AG04449 (cell line): ENCODE measurements around the gene DDX10.

Experiments used
- CTCF ChIA-PET: fragments of 350-600 bp; formaldehyde crosslinking; extraction: SDS; loops from one replicate; lab custom pipeline; 2021; ENCODE audit warnings: antibody characterized with exemption; lab: Yijun Ruan, JAX
- POLR2A ChIA-PET: fragments of 400-600, 350-600 bp; formaldehyde crosslinking; extraction: SDS; loops from one replicate; lab custom pipeline; 2020; ENCODE audit warnings: antibody characterized with exemption, inconsistent platforms; lab: Yijun Ruan, JAX
- DNase-seq: peaks from one replicate; pipeline ENCODE4 v3.0.0-alpha.2; 2010; ENCODE audit warnings: low read depth, low spot score
- H3K4me3 ChIP-seq: 2 replicates; pipeline ENCODE4 v1.5.1; 2011; ENCODE audit warnings: low read depth, mild to moderate bottlenecking, control low read depth, low read length
- TF ChIP-seq, protein P1 (sequence below): IDR thresholded peaks from one replicate; pipeline ENCODE4 v1.5.1; 2011; ENCODE audit warnings: mild to moderate bottlenecking, moderate library complexity, low read length, control low read depth, inconsistent platforms; ENCODE audit not compliant: insufficient read depth; ENCODE audit errors: missing control alignments

Gene DDX10

DNA sequence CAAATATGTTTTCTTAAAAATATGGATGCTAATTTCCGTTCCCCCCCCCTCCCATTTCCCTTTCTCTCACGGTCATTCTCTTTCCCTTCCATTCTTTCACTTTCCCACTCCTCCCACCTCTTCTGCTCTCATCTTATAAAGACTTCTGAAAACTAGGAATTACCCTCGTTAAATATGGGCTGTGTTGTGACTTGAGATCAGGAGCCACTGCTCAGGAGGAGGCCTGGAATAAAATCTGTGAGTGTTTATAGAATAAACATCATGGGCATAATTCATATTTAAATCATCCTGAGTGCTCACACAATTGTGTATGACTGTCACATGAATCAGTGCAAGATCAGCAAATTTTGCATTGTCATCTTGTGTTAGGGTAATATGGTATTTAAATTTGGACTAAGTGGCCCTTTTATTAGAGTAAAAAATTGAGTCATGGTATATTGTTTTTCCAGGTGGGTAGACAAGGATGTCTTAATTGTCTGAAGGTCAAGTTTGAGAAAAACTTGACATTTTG is 208.0 kb downstream of the DDX10 start:
- DNase-seq, result no peak
- POLR2A ChIA-PET, result no interaction called here
- no peak overlapping the region for H3K4me3 ChIP-seq
- CTCF ChIA-PET, result interaction anchor here (1.3 kb wide), 1 partner anchor 176 kb away, joined by 3 read pairs; no protein-coding TSS in a partner anchor
- TF ChIP-seq, protein P1, sequence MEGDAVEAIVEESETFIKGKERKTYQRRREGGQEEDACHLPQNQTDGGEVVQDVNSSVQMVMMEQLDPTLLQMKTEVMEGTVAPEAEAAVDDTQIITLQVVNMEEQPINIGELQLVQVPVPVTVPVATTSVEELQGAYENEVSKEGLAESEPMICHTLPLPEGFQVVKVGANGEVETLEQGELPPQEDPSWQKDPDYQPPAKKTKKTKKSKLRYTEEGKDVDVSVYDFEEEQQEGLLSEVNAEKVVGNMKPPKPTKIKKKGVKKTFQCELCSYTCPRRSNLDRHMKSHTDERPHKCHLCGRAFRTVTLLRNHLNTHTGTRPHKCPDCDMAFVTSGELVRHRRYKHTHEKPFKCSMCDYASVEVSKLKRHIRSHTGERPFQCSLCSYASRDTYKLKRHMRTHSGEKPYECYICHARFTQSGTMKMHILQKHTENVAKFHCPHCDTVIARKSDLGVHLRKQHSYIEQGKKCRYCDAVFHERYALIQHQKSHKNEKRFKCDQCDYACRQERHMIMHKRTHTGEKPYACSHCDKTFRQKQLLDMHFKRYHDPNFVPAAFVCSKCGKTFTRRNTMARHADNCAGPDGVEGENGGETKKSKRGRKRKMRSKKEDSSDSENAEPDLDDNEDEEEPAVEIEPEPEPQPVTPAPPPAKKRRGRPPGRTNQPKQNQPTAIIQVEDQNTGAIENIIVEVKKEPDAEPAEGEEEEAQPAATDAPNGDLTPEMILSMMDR, result no peak

DNA sequence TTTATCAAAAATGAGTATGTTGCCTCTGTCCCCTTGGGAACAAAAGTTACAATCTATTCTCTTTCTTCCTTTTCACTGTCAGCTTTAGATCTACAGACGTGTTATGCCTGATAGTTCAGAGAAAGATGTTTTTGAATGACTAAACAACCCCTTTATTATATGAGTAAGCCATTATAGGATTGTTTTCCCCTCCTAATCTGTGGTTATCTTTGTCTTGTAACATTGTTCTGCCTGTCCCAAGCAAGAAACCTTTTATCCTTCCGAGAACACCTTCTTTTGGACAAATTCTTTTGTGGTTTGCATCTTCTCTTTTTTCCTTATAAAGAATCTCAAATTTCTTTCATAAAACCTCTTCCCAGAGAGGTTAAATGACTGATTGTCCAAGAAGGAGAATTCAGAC is 208.4 kb downstream of the DDX10 start:
- DNase-seq, result no peak
- ChIA-PET POLR2A (interaction anchor here (0.6 kb wide), 1 partner anchor 42 kb away, joined by 4 read pairs; no protein-coding TSS in a partner anchor), CTCF (interaction anchor here (1.3 kb wide), 1 partner anchor 176 kb away, joined by 3 read pairs; no protein-coding TSS in a partner anchor)
- no peak overlapping the region for H3K4me3 ChIP-seq
- TF ChIP-seq, protein P1, result no peak

DNA sequence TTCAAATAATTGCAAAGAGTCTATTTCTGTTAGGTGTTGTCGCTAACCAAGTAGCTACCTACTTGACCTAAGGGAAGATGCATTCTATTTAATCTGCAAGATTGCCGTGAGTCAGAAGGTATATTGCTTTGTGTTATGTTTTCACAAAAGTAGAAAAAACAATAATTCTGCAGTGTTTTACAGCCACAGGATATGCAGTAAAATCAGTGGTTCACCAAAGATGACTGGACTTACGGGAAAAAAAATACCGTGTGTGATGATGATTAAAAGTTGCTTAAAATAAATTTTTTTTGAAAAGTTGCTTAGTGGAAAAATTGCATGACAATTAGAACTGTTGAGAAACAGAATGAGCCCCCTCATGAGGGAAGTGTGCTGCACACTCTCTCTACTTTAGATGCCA is 209.1 kb downstream of the DDX10 start:
- DNase-seq, result no peak
- ChIA-PET CTCF (interaction anchor here (1.3 to 1.4 kb wide), 2 partner anchors 10 to 177 kb away, joined by 3 read pairs; no protein-coding TSS in a partner anchor), POLR2A (interaction anchor here (0.6 kb wide), 2 partner anchors 41 to 144 kb away, joined by 3 to 4 read pairs; no protein-coding TSS in a partner anchor)
- no peak overlapping the region for H3K4me3 ChIP-seq
- TF ChIP-seq, protein P1, result no peak

DNA sequence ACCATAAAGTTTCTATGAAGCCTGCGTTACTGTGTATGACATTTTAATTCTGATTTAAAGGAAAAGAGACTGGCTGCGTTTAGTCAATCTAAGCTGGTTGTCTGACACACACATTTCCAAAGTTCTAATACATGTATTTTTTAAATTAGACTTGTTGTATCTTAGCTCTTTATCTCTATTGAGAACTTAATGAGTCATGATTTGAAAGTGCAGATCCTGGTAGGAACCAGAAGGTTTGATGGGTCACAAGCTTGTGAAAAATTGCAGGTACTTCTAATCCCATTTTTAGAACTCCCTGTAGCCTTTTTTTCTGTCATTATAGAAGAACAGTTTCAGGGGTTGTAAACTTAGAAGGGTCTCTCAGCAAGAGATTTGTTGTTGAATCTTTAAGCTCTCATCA is 210.3 kb downstream of the DDX10 start:
- POLR2A ChIA-PET, result no interaction called here

DNA sequence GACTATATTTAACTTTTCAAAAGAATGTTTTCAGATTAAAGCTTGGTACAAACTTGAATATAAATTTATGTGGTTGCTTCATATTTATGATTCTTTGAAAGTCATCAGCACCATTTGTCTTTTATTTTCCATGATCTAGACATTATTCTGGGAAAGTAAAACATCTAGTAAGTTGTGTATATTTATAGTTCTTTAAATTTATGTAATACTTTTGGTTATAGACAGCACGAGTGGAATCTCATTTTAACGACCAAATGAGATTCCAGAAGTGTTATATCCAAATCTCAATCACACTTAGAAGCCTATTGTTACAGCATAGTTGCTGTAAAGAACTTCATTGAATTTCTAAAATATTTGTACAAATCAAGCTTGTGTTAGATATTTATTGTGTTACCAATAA is 212.3 kb downstream of the DDX10 start:
- CTCF ChIA-PET, result interaction anchor here (0.7 to 1.4 kb wide), 3 partner anchors 11 to 180 kb away, joined by 3 read pairs; no protein-coding TSS in a partner anchor
- H3K4me3 ChIP-seq, result no peak overlapping the region
- POLR2A ChIA-PET, result no interaction called here
- no peak for DNase-seq
- TF ChIP-seq, protein P1, result no peak

More for the DNA sequence above, 210.3 kb downstream of the DDX10 start:
- TF ChIP-seq, protein P1, result no peak
- CTCF ChIA-PET, result interaction anchor here (1.3 to 1.7 kb wide), 5 partner anchors 8 to 822 kb away, joined by 3 to 6 read pairs (median 4); no protein-coding TSS in a partner anchor
- no peak for DNase-seq
- no peak overlapping the region for H3K4me3 ChIP-seq

DNA sequence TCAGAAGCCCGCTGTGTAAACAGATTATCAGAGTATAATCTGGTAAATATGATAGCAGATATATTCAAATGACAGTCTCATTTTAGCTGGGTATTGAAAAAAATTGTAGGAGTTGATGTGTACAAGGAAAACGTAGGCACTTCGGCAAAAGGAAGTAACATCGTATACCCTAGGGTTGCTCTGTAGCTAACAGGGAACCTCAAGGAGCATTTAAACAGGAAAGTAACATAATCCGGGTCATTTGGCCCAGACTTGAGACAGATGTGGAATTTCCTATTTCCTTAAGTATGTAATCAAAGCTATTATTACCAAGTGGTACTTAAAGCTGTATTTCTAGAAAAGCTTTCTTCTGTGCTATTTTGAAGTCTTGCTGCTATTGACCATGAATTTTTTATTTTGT is 215.6 kb downstream of the DDX10 start:
- DNase-seq, result no peak
- ChIA-PET POLR2A (no interaction called here), CTCF (interaction anchor here (1.2 kb wide), 2 partner anchors 9 to 183 kb away, joined by 4 read pairs; no protein-coding TSS in a partner anchor)
- TF ChIP-seq, protein P1, result no peak
- H3K4me3 ChIP-seq, result no peak overlapping the region
